Suprapubic skin (tissue), 4 donors: ENCODE results near the gene CCSER2. TPM values are rescaled to one million over a fixed set of nuclear protein-coding genes. Genes with fewer than 3 reads are reported as not detected.

Experiments used
- DNase-seq, 2 donors: peaks; one replicate each; pipeline ENCODE4 v3.0.0-alpha.2; 2019; ENCODE audit warnings: low spot score in 2 of 2
- H3K27ac ChIP-seq: fragments of 200-600 bp; sonication (generic); one replicate; pipeline ENCODE4 v1.5.1; 2019
- H3K27me3 ChIP-seq: fragments of 200-600 bp; sonication (generic); one replicate; pipeline ENCODE4 v1.5.1; 2019
- H3K36me3 ChIP-seq: fragments of 200-600 bp; sonication (generic); one replicate; pipeline ENCODE4 v1.5.1; 2019
- H3K4me1 ChIP-seq: fragments of 200-600 bp; sonication (generic); one replicate; pipeline ENCODE4 v1.5.1; 2019
- H3K4me3 ChIP-seq: fragments of 200-600 bp; sonication (generic); one replicate; pipeline ENCODE4 v1.5.1; 2019; ENCODE audit warnings: mild to moderate bottlenecking
- H3K9me3 ChIP-seq: fragments of 200-600 bp; sonication (generic); one replicate; pipeline ENCODE4 v1.5.1; 2019
- EP300 ChIP-seq: sonication (generic); formaldehyde crosslinking; IDR thresholded peaks from one replicate; pipeline ENCODE4 v1.6.1; 2017; ENCODE audit warnings: antibody characterized with exemption
- POLR2A ChIP-seq, 2 donors: fragments of 450-650 bp; IDR thresholded peaks; one replicate each; pipeline ENCODE4 v1.6.1; 2017; ENCODE audit warnings: antibody characterized with exemption in 2 of 2, mild to moderate bottlenecking in 2 of 2, moderate library complexity in 2 of 2
- POLR2AphosphoS5 ChIP-seq, 3 donors: sonication (generic); formaldehyde crosslinking; IDR thresholded peaks; one replicate each; pipeline ENCODE4 v1.6.1; 2017; ENCODE audit warnings: antibody characterized with exemption in 3 of 3
- WGBS: methylation state at CpG from one replicate; pipeline ENCODE4 v1.1.5; 2018; 5-methylcytosine and 5-hydroxymethylcytosine counted together
- total RNA-seq, 4 donors: library from RNA; depleted of rRNA; stranded (reverse); fragments of >200 nt; gene quantifications; one replicate each; pipeline ENCODE4 v1.1.0, GENCODE V29; 2016
- TF ChIP-seq, protein P1 (sequence below), 2 donors: fragments of 200-600 bp in 1 of 2; fragments of 450-650 bp in 1 of 2; sonication (generic) in 1 of 2; IDR thresholded peaks; one replicate each; pipeline ENCODE4 v1.5.1; 2016 to 2019; ENCODE audit warnings: antibody characterized with exemption in 2 of 2, mild to moderate bottlenecking in 1 of 2, moderate library complexity in 1 of 2

The CCSER2 gene
- total RNA-seq, 4 donors from 2014 or later, result 39.8 to 52.7 (median 47.9) TPM

DNA sequence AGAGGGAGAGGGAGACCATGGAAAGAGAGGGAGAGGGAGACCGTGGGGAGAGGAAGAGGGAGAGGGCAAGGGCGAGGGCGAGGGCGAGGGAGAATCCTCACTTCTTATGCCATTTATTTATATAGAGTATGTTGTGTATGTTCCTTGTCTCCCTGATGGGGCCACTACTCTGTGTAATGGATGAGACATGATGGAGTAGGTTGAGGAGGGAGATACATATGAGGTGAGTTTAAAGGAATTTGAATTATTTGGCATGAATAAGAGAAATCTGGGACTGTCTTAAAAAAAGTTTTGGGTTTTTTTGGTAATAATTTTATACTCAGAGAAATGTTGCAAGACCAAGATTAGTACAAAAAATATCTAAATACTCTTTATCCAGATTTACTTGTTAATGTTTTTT is 20.1 kb downstream of the CCSER2 start:
- Histone ChIP-seq H3K4me3 (no peak overlapping the region), H3K27me3 (no peaks in the 10 kb centered on the region), H3K36me3 (no peaks in the 10 kb centered on the region), H3K4me1 (peaks cover 3% of the 10 kb centered on the region), H3K27ac (no peak overlapping the region), H3K9me3 (no peaks in the 10 kb centered on the region)
- no peak for DNase-seq
- no peak for TF ChIP-seq POLR2A (IDR thresholded peaks at IDR 0.05)
- TF ChIP-seq, protein P1, sequence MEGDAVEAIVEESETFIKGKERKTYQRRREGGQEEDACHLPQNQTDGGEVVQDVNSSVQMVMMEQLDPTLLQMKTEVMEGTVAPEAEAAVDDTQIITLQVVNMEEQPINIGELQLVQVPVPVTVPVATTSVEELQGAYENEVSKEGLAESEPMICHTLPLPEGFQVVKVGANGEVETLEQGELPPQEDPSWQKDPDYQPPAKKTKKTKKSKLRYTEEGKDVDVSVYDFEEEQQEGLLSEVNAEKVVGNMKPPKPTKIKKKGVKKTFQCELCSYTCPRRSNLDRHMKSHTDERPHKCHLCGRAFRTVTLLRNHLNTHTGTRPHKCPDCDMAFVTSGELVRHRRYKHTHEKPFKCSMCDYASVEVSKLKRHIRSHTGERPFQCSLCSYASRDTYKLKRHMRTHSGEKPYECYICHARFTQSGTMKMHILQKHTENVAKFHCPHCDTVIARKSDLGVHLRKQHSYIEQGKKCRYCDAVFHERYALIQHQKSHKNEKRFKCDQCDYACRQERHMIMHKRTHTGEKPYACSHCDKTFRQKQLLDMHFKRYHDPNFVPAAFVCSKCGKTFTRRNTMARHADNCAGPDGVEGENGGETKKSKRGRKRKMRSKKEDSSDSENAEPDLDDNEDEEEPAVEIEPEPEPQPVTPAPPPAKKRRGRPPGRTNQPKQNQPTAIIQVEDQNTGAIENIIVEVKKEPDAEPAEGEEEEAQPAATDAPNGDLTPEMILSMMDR (IDR thresholded peaks at IDR 0.05), result no peak
- no peak for TF ChIP-seq EP300
- TF ChIP-seq POLR2AphosphoS5 (IDR thresholded peaks at IDR 0.05), result no peak
- 93% methylated on average over 4 of the region's 4 CpGs for WGBS

DNA sequence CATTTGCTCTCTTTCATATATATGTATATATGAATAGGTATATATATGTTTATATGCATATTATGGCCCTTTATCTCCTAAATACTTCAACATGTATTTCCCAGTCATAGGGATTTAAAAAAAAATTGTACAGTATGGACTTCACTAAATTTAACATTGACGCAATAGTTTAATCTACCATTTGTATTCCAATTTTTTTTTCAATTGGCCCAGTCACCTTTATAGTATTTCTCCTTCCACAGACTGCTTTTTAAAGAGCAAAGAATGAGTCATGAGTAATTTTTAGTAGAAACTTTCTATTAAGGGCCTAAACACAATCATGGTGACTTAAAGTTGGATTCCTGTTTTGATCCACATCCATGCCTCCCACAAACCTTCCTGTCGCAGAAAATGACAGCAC is 20.5 kb downstream of the CCSER2 start:
- Histone ChIP-seq H3K9me3 (no peaks in the 10 kb centered on the region), H3K27me3 (no peaks in the 10 kb centered on the region), H3K4me1 (peaks cover 3% of the 10 kb centered on the region), H3K4me3 (no peak overlapping the region), H3K36me3 (no peaks in the 10 kb centered on the region), H3K27ac (peak overlapping the region; percentile 11)
- TF ChIP-seq EP300 (no peak), POLR2AphosphoS5 (IDR thresholded peaks at IDR 0.05) (no peak), POLR2A (IDR thresholded peaks at IDR 0.05) (no peak)
- TF ChIP-seq, protein P1 (IDR thresholded peaks at IDR 0.05), result no peak
- WGBS, result 61% methylated on average over 2 of the region's 2 CpGs
- no peak for DNase-seq

DNA sequence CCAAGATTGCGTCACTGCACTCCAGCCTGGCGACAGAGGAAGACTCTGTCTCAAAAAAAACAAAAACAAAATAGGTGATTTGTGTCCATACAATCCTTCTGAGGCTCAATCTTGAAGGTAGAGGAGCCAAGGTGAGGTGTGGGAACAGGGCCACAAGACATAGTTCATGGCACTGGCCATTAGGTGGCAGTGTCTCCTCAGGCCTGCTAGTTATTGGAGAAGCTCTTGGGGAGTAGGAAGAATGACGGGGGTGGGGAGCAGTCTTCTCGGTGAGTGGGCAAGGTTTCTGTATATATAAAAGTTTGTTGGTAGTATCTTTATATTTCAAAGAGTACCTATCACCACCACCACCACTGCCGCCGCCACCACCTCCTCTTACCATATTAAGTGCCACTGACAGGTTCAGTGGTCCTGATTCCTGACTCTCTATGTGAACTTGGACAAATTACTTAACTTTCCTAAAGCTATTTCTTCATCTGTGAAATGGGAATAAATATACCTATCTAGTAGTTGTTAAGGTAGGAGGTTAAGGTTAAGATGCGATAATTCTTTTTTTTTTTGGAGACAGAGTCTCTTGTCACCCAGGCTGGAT is 24.0 kb downstream of the CCSER2 start:
- TF ChIP-seq EP300, result no peak
- no peak for TF ChIP-seq POLR2AphosphoS5 (IDR thresholded peaks at IDR 0.05)
- no peak for TF ChIP-seq POLR2A (IDR thresholded peaks at IDR 0.05)
- TF ChIP-seq, protein P1 (IDR thresholded peaks at IDR 0.05), result peak in 1 of 2 donors; percentile 48
- H3K27ac ChIP-seq, result no peak overlapping the region
- no peak overlapping the region for H3K4me3 ChIP-seq
- 78% methylated on average over 7 of the region's 7 CpGs for WGBS
- peaks cover 3% of the 10 kb centered on the region for H3K4me1 ChIP-seq
- no peak for DNase-seq
- H3K27me3 ChIP-seq, result no peaks in the 10 kb centered on the region
- no peaks in the 10 kb centered on the region for H3K9me3 ChIP-seq
- no peaks in the 10 kb centered on the region for H3K36me3 ChIP-seq

DNA sequence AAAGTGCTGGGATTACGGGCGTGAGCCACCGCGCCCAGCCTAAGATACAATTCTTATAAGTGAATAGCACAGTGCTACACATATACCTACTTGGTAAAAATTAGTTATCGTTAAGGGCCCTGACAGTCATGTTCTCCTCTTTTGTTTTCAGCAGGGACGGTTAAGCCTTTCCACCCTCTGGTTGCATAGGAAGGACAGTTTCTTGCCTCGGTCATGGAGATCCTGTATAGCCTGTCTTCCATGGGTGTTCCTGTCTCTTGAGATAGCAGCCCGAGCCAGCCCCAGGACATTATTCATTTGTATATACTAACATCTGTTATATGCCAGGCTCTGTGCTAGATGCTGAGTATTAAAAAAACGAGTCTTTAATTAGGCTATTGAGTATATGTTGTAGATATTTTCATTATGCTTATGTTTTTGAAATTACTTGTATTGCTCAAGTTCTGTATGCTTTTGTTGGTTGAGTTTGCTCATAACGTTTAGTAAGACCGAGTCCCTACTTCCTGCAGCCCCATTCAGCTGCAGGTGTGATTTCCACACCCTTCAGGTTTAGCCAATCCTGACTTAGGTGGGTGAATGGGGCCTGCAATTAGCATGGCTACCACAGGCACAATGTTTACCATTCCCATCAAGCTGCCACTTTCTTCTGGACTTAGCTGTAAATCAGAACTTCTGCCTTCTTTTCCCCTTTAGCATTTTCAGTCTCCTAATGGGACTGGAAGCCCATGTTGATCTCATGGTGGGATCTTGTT is 24.8 kb downstream of the CCSER2 start:
- peaks cover 3% of the 10 kb centered on the region for H3K4me1 ChIP-seq
- H3K27ac ChIP-seq, result no peak overlapping the region
- H3K36me3 ChIP-seq, result no peaks in the 10 kb centered on the region
- TF ChIP-seq, protein P1 (IDR thresholded peaks at IDR 0.05), result no peak
- TF ChIP-seq EP300, result no peak
- TF ChIP-seq POLR2AphosphoS5 (IDR thresholded peaks at IDR 0.05), result no peak
- TF ChIP-seq POLR2A (IDR thresholded peaks at IDR 0.05), result no peak
- WGBS, result 86% methylated on average over 11 of the region's 11 CpGs
- DNase-seq, result no peak
- no peaks in the 10 kb centered on the region for H3K9me3 ChIP-seq
- H3K27me3 ChIP-seq, result no peaks in the 10 kb centered on the region
- H3K4me3 ChIP-seq, result no peak overlapping the region

DNA sequence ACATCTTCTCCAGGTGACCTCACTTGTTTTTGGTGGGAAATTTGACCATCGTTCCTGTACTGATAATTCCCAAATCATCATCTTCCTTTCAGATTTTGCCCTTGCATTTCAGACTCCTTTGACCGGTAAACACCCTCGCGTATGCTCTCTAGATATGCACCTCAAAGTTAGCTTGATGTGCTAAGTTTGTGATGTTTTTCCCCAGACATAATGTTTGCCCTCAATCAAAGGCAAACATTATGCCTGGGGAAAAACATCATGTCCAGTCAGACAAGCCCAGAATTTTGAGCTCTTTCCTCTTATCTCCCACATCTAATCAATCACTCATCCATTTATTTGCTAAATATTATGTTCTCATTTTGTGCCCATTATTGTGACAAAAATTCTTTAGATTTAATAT is 26.2 kb downstream of the CCSER2 start:
- Histone ChIP-seq H3K4me1 (peaks cover 3% of the 10 kb centered on the region), H3K4me3 (no peak overlapping the region), H3K27ac (no peak overlapping the region), H3K36me3 (no peaks in the 10 kb centered on the region), H3K27me3 (no peaks in the 10 kb centered on the region), H3K9me3 (no peaks in the 10 kb centered on the region)
- no peak for TF ChIP-seq EP300
- no peak for TF ChIP-seq POLR2A (IDR thresholded peaks at IDR 0.05)
- TF ChIP-seq POLR2AphosphoS5 (IDR thresholded peaks at IDR 0.05), result no peak
- TF ChIP-seq, protein P1 (IDR thresholded peaks at IDR 0.05), result no peak
- 81% methylated on average over 4 of the region's 4 CpGs for WGBS
- no peak for DNase-seq
